HG03442 (cell line): ENCODE results near the gene JRKL.
"Not testable (repeated sequence)": the region's sequence is repeated elsewhere in the genome, so short reads cannot be mapped to it uniquely, and the experiment has no call there.

Experiments
- ATAC-seq: cut with Tn5 transposase; IDR thresholded peaks from one replicate; pipeline ENCODE4 v1.9.1; 2021; ENCODE audit warnings: mild to moderate bottlenecking, moderate library complexity; ENCODE audit not compliant: unreplicated experiment

Gene JRKL

DNA sequence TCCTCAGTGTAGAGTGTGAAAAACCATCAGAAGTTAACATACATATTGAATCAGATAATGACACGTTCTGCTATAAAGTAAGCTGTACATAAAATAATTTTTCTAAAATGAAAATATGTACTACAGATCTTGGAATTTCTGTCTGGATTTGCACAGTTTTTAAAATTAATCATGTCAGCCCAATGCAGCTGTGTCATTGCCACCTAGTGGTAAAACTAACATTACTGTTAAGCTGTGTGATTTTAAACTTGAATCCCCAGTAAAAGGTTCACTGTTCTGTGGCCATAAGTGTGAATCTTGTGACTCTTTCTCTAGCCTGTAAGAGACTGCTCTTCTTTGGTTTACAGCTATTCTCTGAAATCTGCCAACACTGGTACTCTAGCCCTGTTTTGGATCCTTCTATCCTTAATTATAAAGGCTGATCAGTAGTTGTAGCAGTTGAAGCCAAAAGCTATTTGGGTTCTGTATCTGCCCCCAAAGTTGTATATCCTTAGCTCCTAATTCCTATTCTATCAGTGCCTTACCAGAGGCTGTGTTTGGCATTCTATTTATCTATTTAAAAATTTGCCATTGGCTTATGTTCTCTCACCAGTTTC lies 4.0 kb downstream of the JRKL start:
- no peak for ATAC-seq

- no peak for ATAC-seq
Measured at GRCh38 chr11:96394773-96395172, 5.0 kb downstream of the JRKL start.

GRCh38 chr11:96396637-96397036 lies 6.8 kb downstream of the JRKL start:
- no peak for ATAC-seq

DNA sequence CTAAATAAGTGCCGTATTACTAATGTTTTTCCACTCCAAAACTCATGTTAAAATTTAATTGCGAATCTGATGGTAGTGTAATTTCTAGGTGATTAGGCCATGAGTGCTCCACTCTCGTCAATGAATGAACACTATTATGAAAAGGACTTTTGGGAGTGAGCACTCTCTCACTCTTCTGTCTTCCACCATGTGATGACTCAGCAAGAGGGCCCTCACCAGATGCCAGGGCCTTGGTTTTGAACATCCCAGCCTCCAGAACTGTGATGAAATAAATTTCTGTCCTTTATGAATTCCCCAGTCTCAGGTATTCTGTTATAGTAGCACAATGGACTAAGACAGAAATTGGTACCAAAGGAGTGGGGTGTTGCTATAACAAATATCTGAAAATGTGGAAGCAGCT lies 8.1 kb downstream of the JRKL start:
- ATAC-seq = no peak

DNA sequence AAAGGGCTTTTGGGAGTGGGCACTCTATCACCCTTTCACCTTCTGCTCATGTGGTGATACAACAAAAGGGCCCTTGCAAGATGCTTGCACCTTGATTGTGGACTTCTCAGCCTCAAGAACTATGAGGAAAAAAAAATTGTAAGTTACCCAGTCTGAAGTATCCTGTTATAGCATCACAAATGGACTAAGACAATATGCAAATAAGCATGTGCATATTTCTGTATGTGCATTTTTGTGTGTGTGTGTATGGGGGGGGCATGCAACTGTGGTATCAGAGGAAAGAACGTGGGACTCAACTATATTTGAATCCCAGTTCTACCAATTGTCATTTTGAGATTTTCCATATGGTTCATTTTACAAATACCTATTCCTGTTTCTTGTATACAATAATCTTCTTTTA lies 10.9 kb downstream of the JRKL start:
- no peak for ATAC-seq

GRCh38 chr11:96411412-96411811 lies 21.6 kb downstream of the JRKL start:
- not testable (repeated sequence) for ATAC-seq

GRCh38 chr11:96412761-96413381 lies 23.1 kb downstream of the JRKL start:
- ATAC-seq = peak; percentile 61

- ATAC-seq = peak; percentile 8
Measured at GRCh38 chr11:96413408-96413807, 23.6 kb downstream of the JRKL start.

GRCh38 chr11:96424693-96425092 lies 34.9 kb downstream of the JRKL start:
- ATAC-seq = no peak

DNA sequence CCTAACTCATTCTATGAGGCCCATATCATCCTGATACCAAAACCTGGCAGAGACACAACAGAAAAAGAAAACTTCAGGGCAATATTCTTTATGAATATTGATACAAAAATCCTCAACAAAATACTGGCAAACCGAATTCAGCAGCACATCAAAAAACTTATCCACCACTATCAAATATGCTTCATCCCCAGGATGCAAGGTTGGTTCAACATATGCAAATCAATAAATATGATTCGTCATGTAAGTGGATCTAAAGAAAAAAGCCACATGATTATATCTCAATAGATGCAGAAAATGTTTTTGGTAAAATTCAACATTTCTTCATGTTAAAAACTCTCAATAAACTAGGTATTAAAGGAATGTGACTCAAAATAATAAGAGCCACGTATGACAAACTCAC lies 40.9 kb downstream of the JRKL start:
- ATAC-seq = no peak

DNA sequence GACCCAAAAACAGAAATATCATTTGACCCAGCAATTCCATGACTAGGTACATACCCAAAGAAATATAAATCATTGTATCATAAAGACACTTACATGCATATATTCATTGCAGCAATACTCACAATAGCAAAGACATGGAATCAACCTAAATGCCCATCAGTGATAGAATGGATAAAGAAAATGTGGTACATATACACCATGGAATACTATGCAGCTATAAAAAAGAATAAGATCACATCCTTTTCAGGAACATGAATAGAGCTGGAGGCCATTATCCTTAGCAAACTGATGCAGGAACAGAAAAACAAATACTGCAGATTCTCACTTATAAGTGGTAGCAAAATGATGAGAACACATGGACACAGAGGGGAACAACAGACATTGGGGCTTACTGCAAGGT lies 42.8 kb downstream of the JRKL start:
- not testable (repeated sequence) for ATAC-seq
